Left cardiac atrium (tissue), 4 donors: Measurements from ENCODE around the gene GPX3. TPM values are rescaled to one million over a fixed set of nuclear protein-coding genes. Genes with fewer than 3 reads are reported as not detected.

Source experiments
- ATAC-seq, 2 donors: fragments of 200-7000 bp; cut with Tn5 transposase; one replicate each; pipeline ENCODE4 v1.9.1; 2020; ENCODE audit warnings: mild to moderate bottlenecking in 2 of 2, moderate library complexity in 2 of 2
- DNase-seq: peaks from one replicate; pipeline ENCODE4 v3.0.0-alpha.2; 2020
- intact Hi-C, 2 donors: fragments of 100-400 bp; cut with DNase I; formaldehyde crosslinking; loops; one replicate each; pipeline versions ENCODE4 v1.14.1 to v1.15.1; 2022 to 2023
- total RNA-seq, 2 donors: library from RNA; stranded (reverse); fragmentation: NEBNext Ultra II Directional; extraction: Animal tissue kit (Norgen Biotek cat#: 25700); gene quantifications; one replicate each; pipeline ENCODE4 v1.2.1, GENCODE V29; 2021
- donor health status: DM: no; HTN: yes; CAD: no.
- donor health status: DM: no; HTN: yes; CAD: no; lungs with severe emphysema.
- donor health status: DM: yes; HTN: yes; CAD: no.
- donor health status: Dilated cardiomyopathy.

The GPX3 gene
- total RNA-seq, 2 donors from 2014 or later: 1,172 to 1,220 TPM

- intact Hi-C loops: no loop called here
- DNase-seq: no peak
- ATAC-seq: no peak
These were observed 8.3 kb downstream of the GPX3 start for GRCh38 chr5:151028717-151029116.

- no peak for DNase-seq
- no peak for ATAC-seq
- intact Hi-C loops: no loop called here
These were observed 9.0 kb downstream of the GPX3 start for GRCh38 chr5:151029179-151030055.

- intact Hi-C loops: no loop called here
- no peak for DNase-seq
- ATAC-seq: peak in 1 of 2 donors; percentile 2
These were observed 9.6 kb downstream of the GPX3 start for GRCh38 chr5:151030056-151030336.

GRCh38 chr5:151030379-151030778 is 10.0 kb downstream of the GPX3 start:
- intact Hi-C loops: no loop called here
- ATAC-seq (peak; percentile 75 to 87), DNase-seq (peak; percentile 61)

GRCh38 chr5:151031554-151031953 is 11.2 kb downstream of the GPX3 start:
- no peak for ATAC-seq
- intact Hi-C loops: no loop called here
- no peak for DNase-seq

GRCh38 chr5:151033217-151033934 is 13.0 kb downstream of the GPX3 start:
- no peak for ATAC-seq
- intact Hi-C loops: no loop called here

GRCh38 chr5:151034422-151035379 is 14.3 kb downstream of the GPX3 start:
- DNase-seq (no peak), ATAC-seq (no peak)
- intact Hi-C loops: no loop called here

More at GRCh38 chr5:151033217-151033934, 13.0 kb downstream of the GPX3 start:
- no peak for DNase-seq

- ATAC-seq (no peak), DNase-seq (no peak)
- intact Hi-C loops: no loop called here
These were observed 16.2 kb downstream of the GPX3 start for GRCh38 chr5:151036556-151036955.

GRCh38 chr5:151037561-151038411 is 17.4 kb downstream of the GPX3 start:
- ATAC-seq (peak; percentile 66 to 77), DNase-seq (no peak)
- intact Hi-C loops: no loop called here

GRCh38 chr5:151038412-151038745 is 18.0 kb downstream of the GPX3 start:
- intact Hi-C loops: no loop called here
- ATAC-seq (no peak), DNase-seq (no peak)

- intact Hi-C loops: no loop called here
- no peak for DNase-seq
- peak in 1 of 2 donors; percentile 62 for ATAC-seq
These were observed 18.4 kb downstream of the GPX3 start for GRCh38 chr5:151038801-151039238.

- ATAC-seq: no peak
- intact Hi-C loops: no loop called here
- no peak for DNase-seq
These were observed 19.3 kb downstream of the GPX3 start for GRCh38 chr5:151039665-151040064.

GRCh38 chr5:151040211-151040747 is 19.9 kb downstream of the GPX3 start:
- ATAC-seq (peak in 1 of 2 donors; percentile 48), DNase-seq (no peak)
- intact Hi-C loops: no loop called here

- ATAC-seq: no peak
- intact Hi-C loops: no loop called here
- no peak for DNase-seq
These were observed 21.3 kb downstream of the GPX3 start for GRCh38 chr5:151041577-151042268.

- peak; percentile 9 for DNase-seq
- intact Hi-C loops: no loop called here
- ATAC-seq: no peak
These were observed 22.2 kb downstream of the GPX3 start for GRCh38 chr5:151042453-151043093.

GRCh38 chr5:151047814-151048425 is 27.5 kb downstream of the GPX3 start:
- intact Hi-C loops: loop anchor here (2.0 to 5.0 kb wide), 3 partner anchors 45 to 69 kb away; no protein-coding TSS in a partner anchor
- DNase-seq (no peak), ATAC-seq (peak; percentile 73 to 76)

GRCh38 chr5:151048526-151048925 is 28.1 kb downstream of the GPX3 start:
- ATAC-seq (no peak), DNase-seq (no peak)
- intact Hi-C loops: loop anchor here in 1 of 2 donors (2.0 to 5.0 kb wide), 2 partner anchors 46 to 68 kb away; no protein-coding TSS in a partner anchor
